ENCODE results near the gene UNC5A. TPM values are rescaled to one million over a fixed set of nuclear protein-coding genes. Genes with fewer than 3 reads are reported as not detected.

UNC5A gene
- total RNA-seq, 1 donor from 2014 or later = 0.29 TPM

DNA sequence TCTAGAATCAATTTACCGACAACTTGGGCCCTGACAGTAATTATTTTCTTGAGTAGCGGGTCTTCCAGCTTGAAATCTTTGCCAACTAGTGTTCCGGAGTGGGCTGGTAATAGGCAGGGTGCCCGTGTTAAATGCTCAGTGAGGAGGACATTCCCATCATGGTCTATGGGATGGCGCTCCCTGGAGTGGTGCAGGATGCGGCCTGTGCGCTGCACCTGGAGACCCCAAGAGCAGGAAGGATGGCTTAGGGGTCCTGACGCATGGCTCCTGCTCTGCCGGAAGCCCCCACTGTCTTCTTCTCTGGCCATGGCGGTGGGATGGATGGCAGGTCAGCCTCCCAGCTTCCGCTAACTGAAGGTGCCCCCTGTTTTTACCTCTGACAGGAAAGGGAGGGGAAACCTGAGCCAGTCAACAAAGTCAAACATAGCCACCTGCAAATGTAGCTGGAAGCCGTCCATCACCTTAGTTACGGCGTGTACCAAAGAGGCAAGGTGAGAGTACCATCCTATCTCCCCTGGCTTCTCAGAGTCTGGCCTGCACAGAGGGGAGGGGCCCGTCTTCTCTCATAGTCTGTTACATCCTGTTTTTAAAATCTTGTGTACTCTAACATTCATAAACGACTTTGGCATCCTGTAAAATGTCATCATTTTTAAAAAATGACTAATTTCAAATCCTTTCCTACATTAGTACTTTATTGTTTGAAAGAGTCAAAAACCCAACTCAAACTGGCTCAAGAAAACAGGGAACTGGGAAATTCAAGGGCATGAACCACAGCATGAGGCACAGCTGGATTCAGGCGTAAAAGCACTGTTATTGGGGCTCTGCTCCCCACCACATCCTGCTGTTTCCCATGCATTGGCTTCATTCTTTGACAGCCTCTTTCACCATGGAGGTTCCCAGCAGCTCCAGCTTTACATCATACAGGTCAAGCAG, 28.5 kb upstream of the UNC5A start:
- DNase-seq (ENCODE audit: low spot score) = peak; percentile 59

DNA sequence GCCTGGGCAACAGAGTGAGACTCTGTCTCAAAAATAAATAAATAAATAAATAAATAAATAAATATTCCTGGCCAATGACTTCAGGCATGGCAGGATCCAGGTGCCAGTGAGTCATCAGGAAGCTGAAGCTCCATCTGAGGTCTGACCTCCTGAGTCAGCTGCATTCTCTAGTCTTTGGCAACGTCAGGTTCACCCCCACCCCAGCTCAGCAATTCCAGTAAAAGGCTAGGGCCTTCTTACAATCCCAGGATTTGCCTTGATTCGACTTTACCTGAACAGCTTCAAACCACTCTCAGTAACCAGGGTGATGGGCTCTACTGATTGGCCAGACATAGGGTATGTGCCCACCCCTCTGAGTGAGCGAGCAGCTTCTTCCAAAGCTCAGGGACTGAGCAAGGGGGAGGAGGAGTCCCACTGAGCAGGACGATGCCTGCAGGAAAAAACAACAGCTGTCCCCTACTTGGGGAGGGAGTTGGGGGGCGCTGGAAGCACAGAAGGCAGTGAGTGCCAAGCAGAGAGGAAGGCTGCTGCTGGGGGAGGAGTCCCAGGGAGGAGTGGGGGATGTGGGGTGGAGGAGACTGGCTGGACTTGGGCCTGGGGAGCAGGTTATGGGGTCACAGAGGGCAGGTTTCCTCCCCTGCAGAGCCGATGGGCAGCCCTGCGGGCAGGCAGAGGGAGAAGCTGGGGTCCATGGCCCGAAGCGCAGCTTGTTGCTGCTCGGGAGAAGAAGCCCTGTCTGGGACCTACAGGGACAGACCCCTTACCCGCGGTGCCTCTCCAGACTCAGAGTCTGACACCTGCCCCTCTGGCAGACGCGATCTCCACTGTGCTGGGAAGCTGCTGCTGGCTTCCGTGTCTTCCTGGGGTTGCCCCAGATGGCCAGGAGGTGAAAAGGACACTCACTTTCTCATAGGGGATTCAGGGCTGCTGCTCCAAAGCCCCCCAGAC, 25.9 kb upstream of the UNC5A start:
- DNase-seq (ENCODE audit: low spot score) = no peak

DNA sequence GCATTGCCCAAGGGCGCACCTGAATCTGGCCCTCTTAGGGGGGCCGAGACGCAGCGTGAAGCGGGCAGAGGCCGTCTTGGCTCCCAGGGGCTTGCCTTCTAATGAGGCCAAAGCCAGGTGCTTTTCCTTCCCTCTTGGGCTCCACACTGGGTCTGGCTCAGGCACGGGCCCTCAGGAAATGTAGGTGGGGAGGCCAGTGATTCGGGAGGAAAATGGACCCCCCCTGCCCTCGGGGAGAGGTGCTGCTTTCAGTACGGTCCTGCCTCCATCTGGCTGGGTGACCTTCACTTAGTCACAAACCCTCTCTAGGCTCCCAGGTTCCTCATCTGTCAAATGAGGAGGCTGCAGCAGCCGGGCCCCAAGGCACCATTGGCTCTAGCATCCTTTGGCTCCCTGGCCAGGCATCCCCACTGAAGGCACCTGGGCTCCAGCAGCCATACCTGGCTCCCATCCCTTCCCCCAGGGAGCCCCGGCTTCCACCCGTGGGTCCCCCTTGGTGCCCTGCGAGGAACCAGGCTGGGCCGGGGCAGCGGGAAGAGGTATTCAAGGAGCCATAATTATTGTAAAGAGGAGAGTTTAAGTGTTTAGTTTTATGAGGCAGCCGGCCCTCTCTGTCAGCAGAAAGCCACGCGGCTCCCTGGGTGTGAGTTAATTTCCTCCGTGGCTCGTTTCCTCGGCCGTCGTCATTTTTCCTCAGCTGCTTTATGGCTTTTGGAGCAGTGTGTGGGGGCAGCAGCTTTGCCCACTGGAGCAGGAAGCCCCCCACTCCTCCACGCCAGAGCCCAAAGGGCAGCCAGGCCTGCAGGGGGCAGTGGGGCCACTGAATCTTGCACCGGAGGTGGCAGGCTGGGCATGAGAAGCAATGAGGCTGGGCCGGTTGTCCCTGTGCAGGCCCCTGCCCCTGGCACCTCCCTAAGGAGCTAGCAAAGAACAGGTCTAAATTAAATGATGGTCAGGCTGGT, 24.9 kb upstream of the UNC5A start:
- DNase-seq (ENCODE audit: low spot score) = no peak

GRCh38 chr5:176787676-176788075, 22.7 kb upstream of the UNC5A start:
- DNase-seq (ENCODE audit: low spot score) = no peak

GRCh38 chr5:176788091-176788490, 22.3 kb upstream of the UNC5A start:
- no peak for DNase-seq (ENCODE audit: low spot score)

GRCh38 chr5:176788941-176789872, 21.2 kb upstream of the UNC5A start:
- DNase-seq (ENCODE audit: low spot score) = no peak

DNA sequence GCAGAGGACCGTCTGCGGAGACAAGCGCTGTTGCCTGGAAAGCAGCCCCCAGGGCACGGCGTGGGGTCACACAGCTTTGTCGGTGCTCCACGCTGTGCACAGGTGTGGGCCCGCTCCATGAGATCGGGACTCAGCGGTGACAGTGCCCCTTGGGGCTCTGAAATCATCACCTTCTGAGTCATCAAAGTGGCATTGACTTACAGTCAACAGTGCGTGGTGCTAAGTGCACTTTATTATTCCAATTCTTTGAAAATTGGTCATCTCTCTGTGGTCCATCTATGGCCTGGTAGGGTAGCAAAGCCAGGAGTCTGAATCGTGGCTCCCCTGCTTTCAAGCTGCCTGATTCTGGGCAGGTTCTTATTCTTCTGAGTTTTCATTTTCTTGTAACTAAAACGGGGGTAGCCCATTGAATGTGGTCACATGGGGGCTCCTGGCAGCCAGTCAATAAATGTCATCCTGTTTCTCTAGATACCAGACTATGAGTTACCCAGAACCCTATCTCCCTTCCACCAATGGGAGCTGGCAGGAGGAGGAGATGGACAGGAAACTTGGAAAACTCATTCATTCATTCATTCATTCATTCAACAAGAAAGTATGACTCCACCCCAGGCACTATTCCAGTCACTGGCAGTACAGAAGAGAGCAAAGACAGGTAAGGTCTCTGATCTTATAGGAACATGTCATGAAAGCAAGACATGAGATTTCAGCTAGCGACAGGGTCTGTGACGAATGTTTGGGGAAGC, 20.3 kb upstream of the UNC5A start:
- DNase-seq (ENCODE audit: low spot score) = no peak

GRCh38 chr5:176790941-176791340, 19.4 kb upstream of the UNC5A start:
- DNase-seq (ENCODE audit: low spot score) = no peak

DNA sequence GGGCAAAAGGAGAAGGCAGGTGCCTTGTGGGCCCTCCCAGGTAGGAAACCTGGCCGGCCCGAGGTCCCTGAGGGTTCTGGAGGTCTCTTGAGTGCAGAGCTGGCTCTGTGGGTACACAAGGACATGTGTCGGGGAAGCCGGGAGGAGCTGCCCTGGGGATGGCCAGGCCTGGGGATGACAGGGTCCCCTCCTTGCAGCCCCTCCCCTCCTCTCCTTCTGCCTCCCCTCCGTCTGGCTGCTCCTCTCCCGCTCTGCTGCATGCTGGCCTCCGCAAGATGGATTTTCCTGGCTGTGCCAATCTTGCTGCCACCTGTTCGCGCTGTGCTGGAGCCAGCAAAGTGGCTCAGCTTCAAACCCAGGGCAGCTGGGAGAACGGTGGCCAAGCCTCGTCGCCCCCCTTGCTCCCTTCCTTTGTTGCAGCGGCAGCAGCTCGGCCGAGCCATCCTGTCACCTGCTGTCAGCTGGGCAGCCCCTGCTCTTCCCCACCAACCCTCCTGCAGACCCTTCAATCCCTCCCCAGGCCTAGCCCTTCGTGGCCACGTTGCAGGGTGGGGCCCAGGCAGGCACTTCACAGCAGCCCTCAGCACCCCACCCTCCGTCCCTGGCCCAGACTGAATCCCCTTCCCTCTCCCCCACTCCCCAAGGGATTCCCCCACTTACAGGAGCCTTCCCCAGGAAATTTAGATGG, 17.6 kb upstream of the UNC5A start:
- no peak for DNase-seq (ENCODE audit: low spot score)

- DNase-seq (ENCODE audit: low spot score) = no peak
Observed at GRCh38 chr5:176793343-176793699, 17.0 kb upstream of the UNC5A start.

DNA sequence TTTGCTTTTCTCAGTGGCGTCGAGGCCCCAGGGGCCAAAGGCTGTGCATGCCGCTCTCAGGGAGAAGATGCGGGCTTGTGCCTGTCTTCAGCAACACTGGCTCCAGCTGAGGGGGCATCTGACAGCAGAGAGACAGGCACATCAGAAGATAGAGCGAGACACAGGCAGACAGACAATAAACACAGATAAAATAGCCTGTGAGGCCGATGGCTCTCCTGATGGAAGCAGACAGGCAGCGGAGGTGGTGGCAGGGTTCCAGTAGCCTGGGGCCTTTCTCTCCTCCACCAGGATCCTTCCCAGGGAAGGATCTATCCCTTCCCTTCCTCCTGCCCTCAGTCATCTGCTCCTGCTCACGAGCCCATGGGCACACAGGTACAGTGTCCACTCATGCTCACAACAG, 16.6 kb upstream of the UNC5A start:
- no peak for DNase-seq (ENCODE audit: low spot score)

GRCh38 chr5:176794509-176794908, 15.8 kb upstream of the UNC5A start:
- DNase-seq (ENCODE audit: low spot score) = no peak

GRCh38 chr5:176796411-176796810, 13.9 kb upstream of the UNC5A start:
- no peak for DNase-seq (ENCODE audit: low spot score)

DNA sequence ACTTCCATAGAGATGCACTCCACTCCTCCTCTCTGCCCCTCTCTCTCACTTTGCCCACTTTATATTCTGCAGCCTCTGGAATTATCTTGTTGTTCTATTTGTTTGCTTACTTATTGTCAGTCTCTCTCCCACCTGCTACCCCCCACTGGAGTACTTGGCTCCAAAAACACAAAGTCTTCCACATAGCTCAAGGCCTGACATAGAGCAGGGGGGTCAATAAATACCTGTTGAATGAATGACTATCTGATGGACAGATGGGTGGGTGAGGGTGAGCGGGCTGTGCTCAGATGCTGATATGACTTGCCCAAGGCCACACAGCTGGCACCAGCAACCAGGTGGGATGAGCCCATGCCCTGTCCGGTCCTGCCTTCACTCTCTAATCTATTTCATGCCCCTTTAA, 13.4 kb upstream of the UNC5A start:
- no peak for DNase-seq (ENCODE audit: low spot score)

DNA sequence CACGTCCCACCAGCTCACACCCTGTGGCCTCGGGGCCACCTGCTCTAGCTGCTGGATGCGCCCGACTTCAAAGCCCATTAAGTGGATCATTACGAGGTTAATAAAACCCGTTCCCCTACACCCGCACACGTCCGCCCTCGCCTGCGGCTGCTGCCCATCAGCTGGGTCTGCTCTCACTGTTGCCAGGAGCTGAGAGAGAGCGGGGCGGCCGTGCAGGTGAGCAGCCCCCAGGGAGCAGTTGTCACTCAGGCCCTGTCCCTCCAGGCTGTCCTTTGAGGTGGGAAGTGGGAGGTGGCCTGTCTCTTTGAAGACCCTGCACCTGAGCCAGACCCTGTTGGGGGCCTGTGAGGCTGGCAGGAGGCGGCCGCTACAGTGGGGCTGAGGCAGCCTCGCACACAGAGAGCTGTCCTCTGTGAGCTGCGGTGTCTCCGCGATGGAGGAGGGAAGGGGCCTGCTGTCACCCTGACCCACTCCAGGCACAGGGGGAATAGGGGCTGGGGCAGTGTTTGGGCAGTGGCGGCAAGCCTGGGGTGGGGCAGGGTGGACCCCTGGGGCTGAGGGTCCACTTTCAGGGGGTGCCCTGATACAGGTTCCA, 12.8 kb upstream of the UNC5A start:
- no peak for DNase-seq (ENCODE audit: low spot score)

DNA sequence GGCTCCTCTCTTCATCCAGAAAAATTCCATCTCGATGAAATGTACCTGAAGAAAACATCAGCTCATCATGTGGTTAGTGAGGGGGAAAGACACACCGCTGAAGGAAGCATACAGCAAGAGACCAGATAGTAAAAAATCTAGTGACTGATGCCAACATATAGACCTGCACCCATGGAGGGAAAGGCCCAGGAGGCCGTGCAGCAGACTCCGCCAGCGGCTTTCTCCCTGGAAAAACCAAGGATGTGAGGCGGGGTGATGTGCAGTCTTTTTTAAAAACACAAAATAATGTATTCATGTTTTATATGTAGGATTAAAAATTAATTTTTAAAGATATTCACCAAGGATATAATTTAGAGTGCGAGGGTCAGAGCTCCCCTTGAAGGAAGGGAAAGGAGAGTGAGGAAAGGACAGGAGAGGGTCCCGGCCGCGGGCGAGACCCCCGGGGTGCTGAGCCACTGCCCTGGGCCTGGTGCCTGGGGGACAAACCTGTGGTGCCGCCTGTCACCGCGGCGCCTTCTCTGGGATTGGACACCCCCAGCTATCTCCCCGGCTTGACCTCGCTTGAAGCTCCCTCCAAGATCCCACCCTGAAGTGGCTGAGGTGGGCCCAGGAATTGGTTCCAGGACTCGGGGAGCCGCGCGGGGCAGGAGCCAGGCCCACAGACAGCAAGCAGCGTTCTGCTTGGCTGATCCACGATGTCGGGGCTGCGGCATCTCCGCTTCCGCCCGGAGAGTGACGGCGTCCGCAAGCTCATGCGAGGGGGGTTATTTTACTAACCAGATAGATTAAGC, 12.1 kb upstream of the UNC5A start:
- no peak for DNase-seq (ENCODE audit: low spot score)

DNA sequence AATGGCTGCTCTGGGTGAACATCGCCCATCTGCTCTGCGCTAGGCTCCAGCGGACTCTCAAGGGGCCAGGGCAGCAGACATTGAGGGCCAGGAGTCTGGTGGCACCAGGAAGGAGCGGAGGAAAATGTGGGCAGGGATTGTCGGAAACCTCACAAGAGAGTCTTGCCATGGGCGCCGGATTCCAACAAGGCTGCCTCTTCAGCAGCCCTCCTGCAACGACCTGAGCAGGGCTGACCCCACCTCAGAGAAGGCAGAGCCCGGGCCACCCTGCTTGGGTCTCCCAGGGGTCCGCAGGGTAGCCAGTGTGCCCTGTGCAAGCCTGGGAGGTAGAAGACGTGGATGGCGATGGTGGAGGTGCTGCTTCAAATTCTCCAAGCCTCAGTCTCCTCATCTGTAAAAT, 11.4 kb upstream of the UNC5A start:
- DNase-seq (ENCODE audit: low spot score) = no peak

All from mesenteric fat pad (tissue), 1 donor.